ENCODE results near the gene ANK3.

The ANK3 gene

DNA sequence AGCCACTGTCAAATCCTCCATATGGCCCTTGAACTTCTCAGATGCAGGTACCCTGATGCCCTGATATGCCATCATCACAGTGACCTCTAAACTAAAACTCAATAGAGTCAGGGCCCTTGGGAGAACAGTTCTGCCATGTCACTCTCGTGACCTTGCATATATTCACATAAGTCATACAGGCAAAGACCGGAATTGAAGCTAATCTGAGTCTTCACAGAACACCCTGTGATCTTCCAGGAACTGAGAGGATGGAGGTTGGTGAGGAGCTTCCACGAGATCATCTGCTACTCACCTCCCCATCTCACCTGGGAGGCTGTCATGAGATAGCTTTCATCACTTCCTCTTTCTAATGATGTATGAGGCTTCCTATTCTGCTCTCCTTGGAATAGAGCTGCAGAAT is 254.7 kb downstream of the ANK3 start:
- Histone ChIP-seq H2BK120ac (ENCODE audit: insufficient read depth, low read length, poor library complexity) (peak overlapping the region; percentile 61), H2BK5ac (ENCODE audit: low read depth, low read length, poor library complexity) (peak overlapping the region; percentile 34), H3K4me2 (ENCODE audit: low read length) (peak overlapping the region; percentile 40), H3K14ac (ENCODE audit: low read length) (peak overlapping the region; percentile 57), H2AFZ (ENCODE audit: insufficient read depth, low read length, poor library complexity) (no peak overlapping the region), H3K9ac (ENCODE audit: low read length) (no peak overlapping the region), H3K18ac (ENCODE audit: low read length) (peak overlapping the region; percentile 28), H3K4ac (ENCODE audit: low read depth, low read length) (peak overlapping the region; percentile 16), H3K79me1 (ENCODE audit: low read length) (peaks cover 16% of the 10 kb centered on the region), H3K36me3 (ENCODE audit: control insufficient read depth in 1 of 2, insufficient read depth in 2 of 2, low read length in 2 of 2) (peaks cover 1 to 3% of the 10 kb centered on the region in 2 experiments), H2AK5ac (ENCODE audit: low read length) (peak overlapping the region; percentile 90), H4K12ac (ENCODE audit: low read depth, low read length) (no peak overlapping the region), H3K4me1 (ENCODE audit: control insufficient read depth in 1 of 2, insufficient read depth in 2 of 2, low read length in 2 of 2) (peaks cover 5 to 11% of the 10 kb centered on the region in 2 experiments), H3K4me3 (ENCODE audit: low read depth, low read length) (no peak overlapping the region), H3K27ac (ENCODE audit: low read depth, low read length) (peak overlapping the region; percentile 92), H3K27me3 (ENCODE audit: insufficient read depth, low read length) (no peaks in the 10 kb centered on the region), H2BK12ac (ENCODE audit: low read length) (peak overlapping the region; percentile 88), H3K79me2 (ENCODE audit: control insufficient read depth, insufficient read depth, low read length, poor library complexity) (peaks cover 3% of the 10 kb centered on the region), H3K9me3 (ENCODE audit: insufficient read depth, low read depth, low read length) (no peaks in the 10 kb centered on the region), H4K8ac (ENCODE audit: low read depth, low read length) (peak overlapping the region; percentile 14), H3K23ac (ENCODE audit: low read length) (no peak overlapping the region), H4K91ac (ENCODE audit: low read depth, low read length) (peak overlapping the region; percentile 74)
- DNase-seq, result peak; percentile 71 to 87
- WGBS (ENCODE audit: extremely low coverage, insufficient coverage, insufficient read length), result no CpG with 5 or more reads among the region's 3 CpGs

DNA sequence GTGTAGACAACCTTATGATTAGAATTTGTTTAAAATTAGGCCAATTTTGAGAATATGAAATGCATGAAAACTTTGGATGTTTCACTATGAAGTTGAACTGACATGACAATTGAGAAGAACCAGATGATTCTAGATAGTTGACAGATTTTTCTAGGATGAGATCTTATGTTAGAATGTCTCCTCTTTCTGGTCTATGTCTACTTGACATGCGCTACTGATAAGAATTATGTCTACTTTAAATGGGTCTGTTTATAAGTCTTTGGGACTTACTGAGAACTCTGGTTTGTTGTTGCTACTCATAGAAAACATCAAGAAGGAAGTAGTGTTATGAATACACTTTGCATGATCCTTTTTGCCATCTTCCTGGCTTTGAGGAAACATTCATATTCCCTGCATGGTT is 255.1 kb downstream of the ANK3 start:
- no CpG with 5 or more reads among the region's 1 CpG for WGBS (ENCODE audit: extremely low coverage, insufficient coverage, insufficient read length)
- H2AK5ac ChIP-seq (ENCODE audit: low read length), result no peak overlapping the region
- H3K18ac ChIP-seq (ENCODE audit: low read length), result no peak overlapping the region
- no peak overlapping the region for H3K4me2 ChIP-seq (ENCODE audit: low read length)
- no peak overlapping the region for H4K8ac ChIP-seq (ENCODE audit: low read depth, low read length)
- peak overlapping the region; percentile 92 for H3K27ac ChIP-seq (ENCODE audit: low read depth, low read length)
- peaks cover 2 to 3% of the 10 kb centered on the region in 2 experiments for H3K36me3 ChIP-seq (ENCODE audit: control insufficient read depth in 1 of 2, insufficient read depth in 2 of 2, low read length in 2 of 2)
- no peaks in the 10 kb centered on the region for H3K27me3 ChIP-seq (ENCODE audit: insufficient read depth, low read length)
- H3K4ac ChIP-seq (ENCODE audit: low read depth, low read length), result no peak overlapping the region
- no peak overlapping the region for H3K4me3 ChIP-seq (ENCODE audit: low read depth, low read length)
- H3K14ac ChIP-seq (ENCODE audit: low read length), result no peak overlapping the region
- no peak overlapping the region for H2BK5ac ChIP-seq (ENCODE audit: low read depth, low read length, poor library complexity)
- no peak overlapping the region for H3K23ac ChIP-seq (ENCODE audit: low read length)
- no peak overlapping the region for H2BK12ac ChIP-seq (ENCODE audit: low read length)
- H4K91ac ChIP-seq (ENCODE audit: low read depth, low read length), result no peak overlapping the region
- H3K79me1 ChIP-seq (ENCODE audit: low read length), result peaks cover 17% of the 10 kb centered on the region
- no peak overlapping the region for H2BK120ac ChIP-seq (ENCODE audit: insufficient read depth, low read length, poor library complexity)
- peak in 1 of 2 donors; percentile 25 for DNase-seq
- peaks cover 4% of the 10 kb centered on the region for H3K79me2 ChIP-seq (ENCODE audit: control insufficient read depth, insufficient read depth, low read length, poor library complexity)
- H3K9me3 ChIP-seq (ENCODE audit: insufficient read depth, low read depth, low read length), result no peaks in the 10 kb centered on the region
- no peak overlapping the region for H2AFZ ChIP-seq (ENCODE audit: insufficient read depth, low read length, poor library complexity)
- peaks cover 5 to 12% of the 10 kb centered on the region in 2 experiments for H3K4me1 ChIP-seq (ENCODE audit: control insufficient read depth in 1 of 2, insufficient read depth in 2 of 2, low read length in 2 of 2)
- H3K9ac ChIP-seq (ENCODE audit: low read length), result no peak overlapping the region
- no peak overlapping the region for H4K12ac ChIP-seq (ENCODE audit: low read depth, low read length)

DNA sequence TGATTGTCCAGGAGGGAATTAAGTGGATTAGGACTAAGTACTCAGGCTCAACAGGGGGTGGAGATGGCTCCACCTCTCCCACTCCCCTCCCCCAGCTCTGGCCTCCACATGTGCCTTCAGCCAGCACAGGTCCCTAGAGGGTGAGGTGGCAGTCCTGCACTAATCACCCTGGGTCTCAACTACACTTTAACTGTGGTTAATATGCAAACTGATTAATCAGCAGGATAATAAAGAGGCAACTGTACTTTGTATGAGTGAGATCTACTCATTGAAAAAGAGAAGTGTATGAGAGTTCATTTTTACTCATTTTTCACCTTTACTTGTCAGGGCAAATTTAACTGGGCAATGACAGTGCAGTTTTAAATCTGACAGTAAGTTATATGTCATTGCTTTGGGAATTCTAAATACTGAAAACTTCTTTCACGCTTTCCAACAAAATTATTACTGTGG is 259.5 kb downstream of the ANK3 start:
- H3K23ac ChIP-seq (ENCODE audit: low read length), result no peak overlapping the region
- H3K27me3 ChIP-seq (ENCODE audit: insufficient read depth, low read length), result no peaks in the 10 kb centered on the region
- no peak overlapping the region for H3K4me3 ChIP-seq (ENCODE audit: low read depth, low read length)
- peaks cover 8% of the 10 kb centered on the region for H3K79me1 ChIP-seq (ENCODE audit: low read length)
- no CpG with 5 or more reads among the region's 1 CpG for WGBS (ENCODE audit: extremely low coverage, insufficient coverage, insufficient read length)
- peaks cover 4 to 7% of the 10 kb centered on the region in 2 experiments for H3K4me1 ChIP-seq (ENCODE audit: control insufficient read depth in 1 of 2, insufficient read depth in 2 of 2, low read length in 2 of 2)
- peaks cover 2% of the 10 kb centered on the region for H3K79me2 ChIP-seq (ENCODE audit: control insufficient read depth, insufficient read depth, low read length, poor library complexity)
- peak overlapping the region; percentile 45 for H2AFZ ChIP-seq (ENCODE audit: insufficient read depth, low read length, poor library complexity)
- H4K91ac ChIP-seq (ENCODE audit: low read depth, low read length), result peak overlapping the region; percentile 28
- peaks cover 3 to 4% of the 10 kb centered on the region in 2 experiments for H3K36me3 ChIP-seq (ENCODE audit: control insufficient read depth in 1 of 2, insufficient read depth in 2 of 2, low read length in 2 of 2)
- H3K27ac ChIP-seq (ENCODE audit: low read depth, low read length), result no peak overlapping the region
- peak overlapping the region; percentile 54 for H2BK12ac ChIP-seq (ENCODE audit: low read length)
- no peak overlapping the region for H3K4me2 ChIP-seq (ENCODE audit: low read length)
- peak overlapping the region; percentile 53 for H3K14ac ChIP-seq (ENCODE audit: low read length)
- H2BK120ac ChIP-seq (ENCODE audit: insufficient read depth, low read length, poor library complexity), result peak overlapping the region; percentile 17
- H3K18ac ChIP-seq (ENCODE audit: low read length), result peak overlapping the region; percentile 84
- peak overlapping the region; percentile 41 for H2AK5ac ChIP-seq (ENCODE audit: low read length)
- no peak overlapping the region for H4K8ac ChIP-seq (ENCODE audit: low read depth, low read length)
- no peak overlapping the region for H3K9ac ChIP-seq (ENCODE audit: low read length)
- no peak for DNase-seq
- no peaks in the 10 kb centered on the region for H3K9me3 ChIP-seq (ENCODE audit: insufficient read depth, low read depth, low read length)
- no peak overlapping the region for H2BK5ac ChIP-seq (ENCODE audit: low read depth, low read length, poor library complexity)
- H4K12ac ChIP-seq (ENCODE audit: low read depth, low read length), result no peak overlapping the region
- no peak overlapping the region for H3K4ac ChIP-seq (ENCODE audit: low read depth, low read length)

GRCh38 chr10:60125895-60126294 is 263.8 kb downstream of the ANK3 start:
- Histone ChIP-seq H3K36me3 (ENCODE audit: control insufficient read depth in 1 of 2, insufficient read depth in 2 of 2, low read length in 2 of 2) (peaks cover 2 to 4% of the 10 kb centered on the region in 2 experiments), H3K18ac (ENCODE audit: low read length) (no peak overlapping the region), H3K4me2 (ENCODE audit: low read length) (no peak overlapping the region), H2AK5ac (ENCODE audit: low read length) (no peak overlapping the region), H3K27me3 (ENCODE audit: insufficient read depth, low read length) (no peaks in the 10 kb centered on the region), H3K79me1 (ENCODE audit: low read length) (peaks cover 2% of the 10 kb centered on the region), H3K9ac (ENCODE audit: low read length) (no peak overlapping the region), H4K12ac (ENCODE audit: low read depth, low read length) (no peak overlapping the region), H3K4me3 (ENCODE audit: low read depth, low read length) (no peak overlapping the region), H4K91ac (ENCODE audit: low read depth, low read length) (no peak overlapping the region), H3K14ac (ENCODE audit: low read length) (no peak overlapping the region), H2AFZ (ENCODE audit: insufficient read depth, low read length, poor library complexity) (no peak overlapping the region), H3K4ac (ENCODE audit: low read depth, low read length) (no peak overlapping the region), H3K4me1 (ENCODE audit: control insufficient read depth in 1 of 2, insufficient read depth in 2 of 2, low read length in 2 of 2) (peaks cover 0 to 8% of the 10 kb centered on the region in 2 experiments), H3K9me3 (ENCODE audit: insufficient read depth, low read depth, low read length) (no peaks in the 10 kb centered on the region), H3K23ac (ENCODE audit: low read length) (no peak overlapping the region), H2BK120ac (ENCODE audit: insufficient read depth, low read length, poor library complexity) (no peak overlapping the region), H2BK12ac (ENCODE audit: low read length) (no peak overlapping the region), H3K79me2 (ENCODE audit: control insufficient read depth, insufficient read depth, low read length, poor library complexity) (peaks cover 2% of the 10 kb centered on the region), H2BK5ac (ENCODE audit: low read depth, low read length, poor library complexity) (no peak overlapping the region), H3K27ac (ENCODE audit: low read depth, low read length) (no peak overlapping the region), H4K8ac (ENCODE audit: low read depth, low read length) (no peak overlapping the region)
- DNase-seq, result no peak

Data from trophoblast cell (in vitro differentiated cells and primary cell).